Karpas-422 (cell line): ENCODE data around the gene ENTHD1. TPM values are rescaled to one million over a fixed set of nuclear protein-coding genes. Genes with fewer than 3 reads are reported as not detected.

Experiments used
- DNase-seq: peaks from one replicate; pipeline ENCODE4 v3.0.0-alpha.2; 2015
- H2AFZ ChIP-seq: fragments of 200-600 bp; sonication (generic); 2 replicates; pipeline ENCODE4 v1.6.1; 2014; ENCODE audit warnings: antibody characterized with exemption, low read length, mixed read lengths
- H3K27ac ChIP-seq: fragments of 200-600 bp; sonication (generic); 2 replicates; pipeline ENCODE4 v1.5.1; 2014; ENCODE audit warnings: mild to moderate bottlenecking, low read length, moderate library complexity
- H3K27me3 ChIP-seq: fragments of 200-600 bp; sonication (generic); 2 replicates; pipeline ENCODE4 v1.6.1; 2014; ENCODE audit warnings: low read length, mixed read lengths
- H3K36me3 ChIP-seq: fragments of 200-600 bp; sonication (generic); 2 replicates; pipeline ENCODE4 v1.6.1; 2014; ENCODE audit warnings: low read length, mixed read lengths; ENCODE audit not compliant: insufficient read depth
- H3K4me1 ChIP-seq: fragments of 200-600 bp; sonication (generic); 2 replicates; pipeline ENCODE4 v1.6.1; 2014; ENCODE audit warnings: mild to moderate bottlenecking, low read length, mixed read lengths
- H3K4me2 ChIP-seq: fragments of 200-600 bp; sonication (generic); 2 replicates; pipeline ENCODE4 v1.6.1; 2014; ENCODE audit warnings: low read length, low read depth, mild to moderate bottlenecking; ENCODE audit not compliant: poor library complexity, severe bottlenecking
- H3K4me3 ChIP-seq: fragments of 200-600 bp; sonication (generic); 2 replicates; pipeline ENCODE4 v1.5.1; 2014; ENCODE audit warnings: mild to moderate bottlenecking, antibody characterized with exemption, low read length, mixed read lengths
- H3K79me2 ChIP-seq: fragments of 200-600 bp; sonication (generic); 2 replicates; pipeline ENCODE4 v1.6.1; 2014; ENCODE audit warnings: mild to moderate bottlenecking, low read length, mixed read lengths
- H3K9ac ChIP-seq: fragments of 200-600 bp; sonication (generic); 2 replicates; pipeline ENCODE4 v1.6.0; 2014; ENCODE audit warnings: low read length
- H3K9me2 ChIP-seq: fragments of 200-600 bp; sonication (generic), shearing (Covaris generic); replicated peaks from 2 replicates; pipeline ENCODE4 v1.6.0; 2014; ENCODE audit warnings: mild to moderate bottlenecking, low read length, moderate library complexity; ENCODE audit not compliant: insufficient read depth
- H3K9me3 ChIP-seq: fragments of 300-700, 200-600 bp; sonication (generic); 2 replicates; pipeline ENCODE4 v1.6.1; 2014; ENCODE audit warnings: low read length, mixed read lengths
- H4K20me1 ChIP-seq: fragments of 200-600 bp; sonication (generic); 2 replicates; pipeline ENCODE4 v1.6.1; 2014; ENCODE audit warnings: mild to moderate bottlenecking, antibody characterized with exemption, low read length, low read depth; ENCODE audit not compliant: insufficient read depth
- total RNA-seq: library from RNA; depleted of rRNA; stranded (reverse); fragments of >200 nt; shearing (Covaris generic); gene quantifications from 2 replicates; pipeline ENCODE4 v1.2.3, GENCODE V29; 2014; ENCODE audit warnings: low replicate concordance; rRNA removed

The ENTHD1 gene, protein sequence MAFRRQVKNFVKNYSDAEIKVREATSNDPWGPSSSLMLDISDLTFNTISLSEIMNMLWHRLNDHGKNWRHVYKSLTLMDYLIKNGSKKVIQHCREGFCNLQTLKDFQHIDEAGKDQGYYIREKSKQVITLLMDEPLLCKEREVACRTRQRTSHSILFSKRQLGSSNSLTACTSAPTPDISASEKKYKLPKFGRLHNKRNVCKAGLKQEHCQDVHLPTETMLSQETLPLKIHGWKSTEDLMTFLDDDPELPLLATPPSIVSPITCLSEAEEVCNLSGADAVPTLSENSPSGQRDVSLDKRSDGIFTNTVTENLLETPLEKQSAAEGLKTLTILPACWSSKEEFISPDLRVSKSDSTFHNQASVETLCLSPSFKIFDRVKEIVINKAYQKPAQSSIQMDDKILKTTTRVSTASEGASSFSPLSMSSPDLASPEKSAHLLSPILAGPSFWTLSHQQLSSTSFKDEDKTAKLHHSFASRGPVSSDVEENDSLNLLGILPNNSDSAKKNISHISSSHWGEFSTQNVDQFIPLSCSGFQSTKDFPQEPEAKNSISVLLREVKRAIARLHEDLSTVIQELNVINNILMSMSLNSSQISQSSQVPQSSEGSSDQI
- not detected in 2 replicates for total RNA-seq

DNA sequence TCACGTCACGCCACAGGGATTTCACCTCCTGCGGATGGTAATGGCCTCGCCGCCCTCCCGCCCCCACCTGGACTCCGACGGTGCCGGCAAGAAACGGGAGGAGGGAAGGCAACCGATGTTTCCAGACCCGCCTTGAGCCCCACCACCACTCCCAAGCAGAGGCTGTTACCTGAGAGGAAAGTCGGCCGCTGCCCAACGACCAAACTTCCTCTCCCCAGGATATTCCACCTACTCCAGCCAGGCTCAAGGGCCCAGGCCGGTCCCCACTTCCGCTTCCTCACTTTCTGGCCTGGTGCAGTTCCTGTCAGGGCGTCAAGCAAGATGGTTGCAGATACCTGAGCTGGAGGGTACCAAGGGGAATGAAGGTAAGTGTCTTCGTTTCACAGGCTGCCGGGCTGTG is at the start of gene ENTHD1:
Gene ENTHD1 (minus strand): TSS at position 235 of the 400 bp plus-strand sequence. CDS start 6,012 bp downstream, outside the sequence.
- Histone ChIP-seq H4K20me1 (no peaks in the 10 kb centered on the region), H3K9ac (no peak within 1 kb of the TSS), H3K36me3 (no peaks in the 10 kb centered on the region), H3K27me3 (no peaks in the 10 kb centered on the region), H3K9me3 (no peaks in the 10 kb centered on the region), H2AFZ (no peak within 1 kb of the TSS), H3K79me2 (no peaks in the 10 kb centered on the region), H3K4me1 (peaks cover 6% of the 10 kb centered on the region), H3K27ac (no peak within 1 kb of the TSS), H3K4me2 (no peak within 1 kb of the TSS), H3K9me2 (no peaks in the 10 kb centered on the region), H3K4me3 (no peak within 1 kb of the TSS)
- DNase-seq: no peak

DNA sequence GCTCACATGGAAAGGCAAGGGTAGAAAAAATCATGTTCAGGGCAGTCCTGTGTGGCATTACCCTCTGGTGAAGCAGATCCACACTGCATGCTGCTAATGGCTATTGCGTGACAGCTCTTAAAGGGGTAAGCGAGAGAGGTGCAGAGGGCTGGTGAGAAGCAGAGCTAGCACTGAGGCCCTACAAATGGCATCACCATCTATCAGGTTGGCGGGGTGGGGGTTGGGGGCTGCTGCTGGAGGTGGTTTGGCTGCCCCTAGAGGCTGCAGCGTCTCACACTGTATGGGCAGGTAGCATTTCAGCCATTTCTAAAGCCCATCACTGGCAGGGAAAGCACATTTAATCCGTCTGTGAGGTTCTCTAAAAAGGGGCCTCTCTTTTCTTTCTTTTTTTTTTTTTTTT is 49.8 kb upstream of the ENTHD1 start:
- Histone ChIP-seq H3K27me3 (no peaks in the 10 kb centered on the region), H2AFZ (no peak overlapping the region), H3K4me3 (no peak overlapping the region), H3K27ac (no peak overlapping the region), H3K9me2 (no peaks in the 10 kb centered on the region), H3K9me3 (no peaks in the 10 kb centered on the region), H3K36me3 (no peaks in the 10 kb centered on the region), H3K79me2 (no peaks in the 10 kb centered on the region), H3K4me2 (no peak overlapping the region), H4K20me1 (no peaks in the 10 kb centered on the region), H3K9ac (no peak overlapping the region), H3K4me1 (peaks cover 18% of the 10 kb centered on the region)
- peak; percentile 66 for DNase-seq

DNA sequence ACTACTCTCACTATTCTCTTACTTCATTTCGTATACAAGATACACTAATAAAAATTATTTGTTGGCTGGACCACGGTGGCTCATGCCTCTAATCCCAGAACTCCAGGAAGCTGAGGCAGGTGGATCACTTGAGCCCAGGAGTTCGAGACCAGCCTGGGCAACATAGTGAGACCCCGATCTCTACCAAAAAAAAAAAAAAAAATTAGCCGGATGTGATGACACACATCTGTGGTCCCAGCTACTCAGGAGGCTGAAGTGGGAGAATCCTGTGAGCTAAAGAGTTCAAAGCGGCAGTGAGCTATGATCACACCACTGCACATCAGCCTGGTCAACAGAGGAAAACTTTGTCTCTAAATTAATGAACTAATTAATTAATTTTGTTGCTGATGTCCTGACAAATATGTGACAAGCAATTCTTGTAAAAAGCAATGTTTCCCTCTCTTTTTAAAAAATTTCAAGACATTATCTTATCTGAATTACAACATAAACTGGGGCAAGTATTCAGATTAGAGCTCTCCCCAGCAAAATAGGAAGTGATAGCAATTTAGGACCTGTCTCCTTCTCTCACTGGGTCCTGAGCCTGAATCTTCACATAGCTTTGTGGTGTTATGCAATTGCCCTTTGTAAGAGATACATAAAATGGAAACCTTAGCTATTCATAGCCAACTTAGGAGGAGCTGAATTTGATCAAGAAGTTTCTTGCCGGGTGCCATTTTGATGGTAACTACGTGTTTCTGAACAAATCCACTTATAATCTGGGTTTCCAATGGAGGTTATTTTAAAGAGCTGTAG is 49.1 kb upstream of the ENTHD1 start:
- Histone ChIP-seq H3K9ac (no peak overlapping the region), H3K9me3 (no peaks in the 10 kb centered on the region), H2AFZ (no peak overlapping the region), H3K4me1 (peaks cover 18% of the 10 kb centered on the region), H3K27ac (no peak overlapping the region), H3K4me2 (no peak overlapping the region), H3K36me3 (no peaks in the 10 kb centered on the region), H4K20me1 (no peaks in the 10 kb centered on the region), H3K79me2 (no peaks in the 10 kb centered on the region), H3K9me2 (no peaks in the 10 kb centered on the region), H3K4me3 (no peak overlapping the region), H3K27me3 (no peaks in the 10 kb centered on the region)
- no peak for DNase-seq

DNA sequence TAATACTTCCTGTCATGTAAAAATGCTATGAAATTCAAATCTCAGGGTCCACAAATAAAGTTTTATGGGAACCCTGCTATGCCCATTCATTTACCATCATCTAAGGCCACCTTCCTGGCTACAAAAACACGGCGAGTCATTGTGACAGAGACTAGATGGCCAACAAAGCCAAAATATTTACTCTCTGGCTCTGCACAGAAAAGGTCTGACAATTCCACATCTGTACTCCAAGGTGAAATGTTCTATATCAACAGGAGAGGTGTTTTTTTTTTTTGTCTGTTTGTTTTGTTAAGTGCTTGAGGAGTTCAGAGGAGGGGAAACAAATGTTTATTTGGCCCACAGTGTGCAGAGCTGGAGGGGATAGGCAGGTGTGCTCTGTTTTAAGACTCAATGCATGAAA is 48.0 kb upstream of the ENTHD1 start:
- Histone ChIP-seq H2AFZ (no peak overlapping the region), H3K4me3 (no peak overlapping the region), H3K9me2 (no peaks in the 10 kb centered on the region), H3K27ac (no peak overlapping the region), H4K20me1 (no peaks in the 10 kb centered on the region), H3K9ac (no peak overlapping the region), H3K4me1 (peaks cover 9% of the 10 kb centered on the region), H3K79me2 (no peaks in the 10 kb centered on the region), H3K36me3 (no peaks in the 10 kb centered on the region), H3K4me2 (no peak overlapping the region), H3K9me3 (no peaks in the 10 kb centered on the region), H3K27me3 (no peaks in the 10 kb centered on the region)
- DNase-seq: no peak

DNA sequence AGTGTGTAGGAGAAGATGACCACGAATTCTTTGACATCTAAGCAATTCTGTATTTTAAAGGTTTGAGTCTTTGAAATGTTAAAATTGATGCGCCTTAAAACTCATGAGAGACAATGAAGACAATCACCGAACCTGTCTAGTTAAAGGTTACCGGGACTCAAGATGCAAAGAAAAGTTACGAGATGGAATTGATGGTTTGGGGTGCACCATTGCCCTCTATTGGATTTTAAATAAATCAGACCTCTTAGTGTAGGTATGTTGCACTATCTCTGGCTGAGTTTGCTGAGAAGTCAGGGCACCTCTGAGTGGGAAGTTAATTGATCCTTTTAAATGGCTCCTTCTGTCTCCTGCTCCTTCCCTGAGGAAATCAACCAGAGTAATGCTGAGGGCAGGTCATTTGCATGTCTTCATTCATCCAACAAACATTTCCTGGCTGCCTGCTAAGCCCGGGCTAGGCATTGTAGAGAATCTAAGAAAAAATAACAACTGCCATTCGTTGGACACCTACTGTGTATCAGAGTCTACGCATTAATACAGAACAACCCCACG is 47.3 kb upstream of the ENTHD1 start:
- Histone ChIP-seq H3K4me2 (no peak overlapping the region), H3K27me3 (no peaks in the 10 kb centered on the region), H3K9me3 (no peaks in the 10 kb centered on the region), H2AFZ (no peak overlapping the region), H3K36me3 (no peaks in the 10 kb centered on the region), H3K9ac (no peak overlapping the region), H3K9me2 (no peaks in the 10 kb centered on the region), H3K4me3 (no peak overlapping the region), H3K4me1 (peaks cover 4% of the 10 kb centered on the region), H3K79me2 (no peaks in the 10 kb centered on the region), H3K27ac (no peak overlapping the region), H4K20me1 (no peaks in the 10 kb centered on the region)
- peak; percentile 58 for DNase-seq

DNA sequence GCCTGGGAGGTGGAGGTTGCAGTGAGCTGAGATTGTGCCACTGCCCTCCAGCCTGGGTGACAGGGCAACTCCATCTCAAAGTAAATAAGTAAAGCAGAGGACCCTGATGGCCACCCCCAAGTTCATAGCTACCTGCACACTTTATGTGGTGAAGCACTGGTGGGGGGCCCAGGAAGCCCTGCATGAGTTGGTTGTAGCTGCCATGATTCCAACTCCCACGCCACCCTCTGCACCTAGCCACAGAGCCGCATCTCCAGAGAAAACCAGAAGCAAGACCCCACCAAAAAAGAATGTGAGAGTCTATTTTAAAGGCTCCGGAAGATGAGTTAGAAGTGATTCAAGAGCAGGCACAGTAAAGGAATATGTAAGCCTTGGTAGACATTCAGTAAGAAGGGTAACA is 46.3 kb upstream of the ENTHD1 start:
- DNase-seq: no peak
- Histone ChIP-seq H3K79me2 (no peaks in the 10 kb centered on the region), H3K9me3 (no peaks in the 10 kb centered on the region), H3K9ac (no peak overlapping the region), H3K4me3 (no peak overlapping the region), H3K9me2 (no peaks in the 10 kb centered on the region), H4K20me1 (no peaks in the 10 kb centered on the region), H2AFZ (no peak overlapping the region), H3K4me1 (peaks cover 4% of the 10 kb centered on the region), H3K36me3 (no peaks in the 10 kb centered on the region), H3K4me2 (no peak overlapping the region), H3K27ac (no peak overlapping the region), H3K27me3 (no peaks in the 10 kb centered on the region)

DNA sequence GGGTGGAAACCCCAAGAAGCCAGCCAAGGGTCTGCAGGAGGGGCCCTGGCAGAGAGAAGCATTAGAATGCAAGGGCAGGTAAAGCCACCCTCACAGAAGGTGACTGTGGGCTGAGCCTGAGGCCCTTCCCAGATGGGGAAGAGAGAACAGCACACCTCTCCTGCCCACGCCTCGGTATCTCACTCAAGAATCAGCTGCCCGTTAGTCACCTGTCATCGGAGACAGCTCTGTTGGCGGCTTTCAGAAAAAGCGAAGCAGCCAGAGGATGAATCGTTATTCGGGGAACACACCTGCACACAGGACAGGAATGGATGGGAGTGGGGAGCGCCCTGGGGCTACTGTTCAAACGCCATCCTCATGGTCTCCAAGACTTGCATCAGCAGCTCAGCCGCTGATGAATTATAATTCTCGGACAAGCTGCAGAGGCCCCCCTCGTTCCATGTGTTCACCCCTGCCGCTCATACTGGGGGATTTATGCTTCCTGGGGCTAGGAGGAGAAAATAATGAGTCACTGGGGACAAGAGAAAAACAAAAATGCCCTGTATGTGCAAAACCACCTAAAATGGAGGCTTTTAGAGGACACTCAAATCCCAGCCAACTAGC is 45.0 kb upstream of the ENTHD1 start:
- Histone ChIP-seq H3K4me2 (no peak overlapping the region), H3K9ac (no peak overlapping the region), H3K9me2 (no peaks in the 10 kb centered on the region), H3K4me3 (no peak overlapping the region), H3K36me3 (no peaks in the 10 kb centered on the region), H3K4me1 (peaks cover 4% of the 10 kb centered on the region), H4K20me1 (no peaks in the 10 kb centered on the region), H3K9me3 (no peaks in the 10 kb centered on the region), H3K27me3 (no peaks in the 10 kb centered on the region), H2AFZ (no peak overlapping the region), H3K79me2 (no peaks in the 10 kb centered on the region), H3K27ac (no peak overlapping the region)
- DNase-seq: no peak
